ENCODE measurements around the gene CLCA2.

Gene CLCA2

GRCh38 chr1:86423473-86423872, 498 bp upstream of the CLCA2 start:
- Histone ChIP-seq H3K27ac (replicated peaks) (no peak overlapping the region), H3K27me3 (ENCODE audit: insufficient read depth, poor library complexity, severe bottlenecking) (peaks cover 5% of the 10 kb centered on the region), H3K4me3 (replicated peaks; ENCODE audit: insufficient read depth, low read length) (no peak overlapping the region)
- no peak for DNase-seq (ENCODE audit: low read depth in 1 of 2, low spot score in 1 of 2)
- TF ChIP-seq CTCF (IDR thresholded peaks at IDR 0.05; ENCODE audit: insufficient read depth, low read length) (no peak), SPI1 (IDR thresholded peaks at IDR 0.05; ENCODE audit: borderline replicate concordance, low read depth) (no peak), POLR2AphosphoS5 (IDR thresholded peaks at IDR 0.05; ENCODE audit: low read depth) (no peak), REST (IDR thresholded peaks at IDR 0.05; ENCODE audit: insufficient replicate concordance, low read depth) (no peak), GABPA (IDR thresholded peaks at IDR 0.05; ENCODE audit: low read depth) (no peak)

- Histone ChIP-seq H3K27me3 (ENCODE audit: insufficient read depth, poor library complexity, severe bottlenecking) (peaks cover 5% of the 10 kb centered on the region), H3K27ac (replicated peaks) (no peak overlapping the region), H3K4me3 (replicated peaks; ENCODE audit: insufficient read depth, low read length) (no peak overlapping the region)
- TF ChIP-seq SPI1 (IDR thresholded peaks at IDR 0.05; ENCODE audit: borderline replicate concordance, low read depth) (no peak), GABPA (IDR thresholded peaks at IDR 0.05; ENCODE audit: low read depth) (no peak), REST (IDR thresholded peaks at IDR 0.05; ENCODE audit: insufficient replicate concordance, low read depth) (no peak), CTCF (IDR thresholded peaks at IDR 0.05; ENCODE audit: insufficient read depth, low read length) (no peak)
- no peak for DNase-seq (ENCODE audit: low read depth in 1 of 2, low spot score in 1 of 2)
Observed at GRCh38 chr1:86429122-86429725, 5.3 kb downstream of the CLCA2 start.

GRCh38 chr1:86429835-86430234, 5.9 kb downstream of the CLCA2 start:
- no peak overlapping the region for H3K4me3 ChIP-seq (replicated peaks; ENCODE audit: insufficient read depth, low read length)
- TF ChIP-seq SPI1 (IDR thresholded peaks at IDR 0.05; ENCODE audit: borderline replicate concordance, low read depth) (peak; percentile 1; the same call in 1 of the 2 replicates), POLR2AphosphoS5 (IDR thresholded peaks at IDR 0.05; ENCODE audit: low read depth) (no peak)
- H3K27ac ChIP-seq (replicated peaks): no peak overlapping the region
- peaks cover under 1% of the 10 kb centered on the region for H3K27me3 ChIP-seq (ENCODE audit: insufficient read depth, poor library complexity, severe bottlenecking)
- DNase-seq (ENCODE audit: low read depth in 1 of 2, low spot score in 1 of 2): peak; percentile 68 to 78

GRCh38 chr1:86430376-86430775, 6.4 kb downstream of the CLCA2 start:
- DNase-seq (ENCODE audit: low read depth in 1 of 2, low spot score in 1 of 2): no peak
- Histone ChIP-seq H3K27me3 (ENCODE audit: insufficient read depth, poor library complexity, severe bottlenecking) (no peaks in the 10 kb centered on the region), H3K27ac (replicated peaks) (no peak overlapping the region), H3K4me3 (replicated peaks; ENCODE audit: insufficient read depth, low read length) (no peak overlapping the region)
- TF ChIP-seq SPI1 (IDR thresholded peaks at IDR 0.05; ENCODE audit: borderline replicate concordance, low read depth) (no peak), POLR2AphosphoS5 (IDR thresholded peaks at IDR 0.05; ENCODE audit: low read depth) (no peak), GABPA (IDR thresholded peaks at IDR 0.05; ENCODE audit: low read depth) (no peak), CTCF (IDR thresholded peaks at IDR 0.05; ENCODE audit: insufficient read depth, low read length) (no peak), REST (IDR thresholded peaks at IDR 0.05; ENCODE audit: insufficient replicate concordance, low read depth) (no peak)

Measured in HL-60 (cell line).